Endodermal cell (in vitro differentiated cells): ENCODE measurements around the gene GALNT12. TPM values are rescaled to one million over a fixed set of nuclear protein-coding genes. Genes with fewer than 3 reads are reported as not detected.

Experiments
- DNase-seq: peaks from one replicate; pipeline ENCODE4 v3.0.0-alpha.2; 2017
- H3K27ac ChIP-seq: 2 replicates; pipeline ENCODE4 v1.5.1; 2013; ENCODE audit warnings: mild to moderate bottlenecking, low read depth, low read length, moderate library complexity
- H3K27me3 ChIP-seq: 2 replicates; pipeline ENCODE4 v1.6.1; 2013; ENCODE audit warnings: mild to moderate bottlenecking, low read length, moderate library complexity; ENCODE audit not compliant: insufficient read depth, control insufficient read depth, poor library complexity, severe bottlenecking
- H3K36me3 ChIP-seq: 2 replicates; pipeline ENCODE4 v1.7.0; 2013; ENCODE audit warnings: mild to moderate bottlenecking, low read length, moderate library complexity; ENCODE audit not compliant: control insufficient read depth, insufficient read depth
- H3K4me1 ChIP-seq: one replicate; pipeline ENCODE4 v1.7.0; 2013; ENCODE audit warnings: low read length; ENCODE audit not compliant: control insufficient read depth, insufficient read depth
- H3K4me3 ChIP-seq: 2 replicates; pipeline ENCODE4 v1.5.1; 2013; ENCODE audit warnings: mild to moderate bottlenecking, low read length, moderate library complexity
- H3K9ac ChIP-seq: 2 replicates; pipeline ENCODE4 v1.6.1; 2013; ENCODE audit warnings: mild to moderate bottlenecking, low read length, moderate library complexity; ENCODE audit not compliant: poor library complexity, severe bottlenecking; ENCODE audit errors: extremely low read depth
- H3K9me3 ChIP-seq: 2 replicates; pipeline ENCODE4 v1.6.1; 2013; ENCODE audit warnings: mild to moderate bottlenecking, low read length, moderate library complexity; ENCODE audit not compliant: control insufficient read depth
- H3K27ac Mint-ChIP-seq: 2 replicates; pipeline ENCODE4 v1.8.0; 2020; ENCODE audit warnings: mixed read lengths
- H3K27me3 Mint-ChIP-seq: 2 replicates; pipeline ENCODE4 v1.8.0; 2021; ENCODE audit warnings: mild to moderate bottlenecking, mixed read lengths; ENCODE audit not compliant: insufficient read depth
- H3K36me3 Mint-ChIP-seq: 2 replicates; pipeline ENCODE4 v1.8.0; 2020; ENCODE audit warnings: low read depth, mixed read lengths
- H3K4me1 Mint-ChIP-seq: 2 replicates; pipeline ENCODE4 v1.8.0; 2020; ENCODE audit warnings: mixed read lengths
- H3K4me3 Mint-ChIP-seq: 2 replicates; pipeline ENCODE4 v1.8.0; 2020; ENCODE audit warnings: mild to moderate bottlenecking, moderate library complexity, mixed read lengths
- H3K9me3 Mint-ChIP-seq: 2 replicates; pipeline ENCODE4 v1.8.0; 2020; ENCODE audit warnings: mild to moderate bottlenecking, mixed read lengths
- WGBS, 2 experiments: methylation state at CpG; one replicate each; pipeline versions ENCODE4 v1.1.5 to v1.1.7; 2013; ENCODE audit warnings: missing lambda C conversion rate in 2 of 2, mixed read lengths in 1 of 2; ENCODE audit not compliant: insufficient coverage in 1 of 2, insufficient read length in 1 of 2; 5-methylcytosine and 5-hydroxymethylcytosine counted together
- total RNA-seq, 2 donors: library from RNA; stranded (reverse); fragmentation: NEBNext Ultra II Directional in 1 of 2; extraction: Animal tissue kit (Norgen Biotek cat#: 25700) in 1 of 2; gene quantifications; 2 replicates in 1 of 2; 3 replicates in 1 of 2; pipeline ENCODE4 v1.2.1, GENCODE V29; 2021
- TF ChIP-seq, protein P1 (sequence below): fragments of 200-600 bp; sonication (generic); conservative IDR thresholded peaks from 2 replicates; pipeline ENCODE4 v1.5.0; 2021; ENCODE audit warnings: antibody characterized with exemption, mild to moderate bottlenecking

The GALNT12 gene
- total RNA-seq, 2 donors from 2014 or later: 24.0 to 56.3 TPM

DNA sequence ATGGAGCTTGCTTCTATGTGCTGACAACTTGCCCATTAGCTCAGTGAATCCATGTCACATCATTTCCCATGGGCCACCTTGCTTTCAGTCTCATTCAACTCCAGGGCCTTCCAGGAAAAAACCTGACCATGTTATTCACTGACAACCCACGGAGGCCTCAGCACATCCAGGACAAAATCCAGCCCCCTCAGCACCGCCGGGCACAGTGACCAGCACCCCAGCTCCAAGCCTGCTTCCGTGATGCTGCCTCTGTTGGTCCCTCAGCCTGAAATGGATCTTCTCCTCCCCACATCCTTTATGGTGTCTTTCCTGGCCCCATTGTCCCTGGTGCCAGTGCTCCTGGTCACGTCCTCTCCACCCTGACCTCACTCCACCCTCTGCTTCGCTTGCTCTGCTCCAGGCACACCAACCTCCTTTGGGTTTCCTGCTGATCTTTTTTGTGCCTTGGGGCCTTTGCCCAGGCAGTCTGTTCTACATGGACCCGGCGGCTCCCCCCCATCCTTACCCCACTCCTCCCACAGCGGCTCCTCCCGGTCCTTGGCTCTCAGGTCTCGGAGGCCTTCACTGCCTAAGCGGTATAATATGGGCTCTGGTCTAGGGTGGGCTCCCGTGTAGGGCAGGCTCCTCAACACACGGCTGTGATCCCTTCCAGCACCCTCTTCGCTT is 36.1 kb upstream of the GALNT12 start:
- no peaks in the 10 kb centered on the region for H3K9me3 Mint-ChIP-seq
- no peak overlapping the region for H3K27ac Mint-ChIP-seq
- peaks cover 71% of the 10 kb centered on the region for H3K36me3 Mint-ChIP-seq
- TF ChIP-seq, protein P1, sequence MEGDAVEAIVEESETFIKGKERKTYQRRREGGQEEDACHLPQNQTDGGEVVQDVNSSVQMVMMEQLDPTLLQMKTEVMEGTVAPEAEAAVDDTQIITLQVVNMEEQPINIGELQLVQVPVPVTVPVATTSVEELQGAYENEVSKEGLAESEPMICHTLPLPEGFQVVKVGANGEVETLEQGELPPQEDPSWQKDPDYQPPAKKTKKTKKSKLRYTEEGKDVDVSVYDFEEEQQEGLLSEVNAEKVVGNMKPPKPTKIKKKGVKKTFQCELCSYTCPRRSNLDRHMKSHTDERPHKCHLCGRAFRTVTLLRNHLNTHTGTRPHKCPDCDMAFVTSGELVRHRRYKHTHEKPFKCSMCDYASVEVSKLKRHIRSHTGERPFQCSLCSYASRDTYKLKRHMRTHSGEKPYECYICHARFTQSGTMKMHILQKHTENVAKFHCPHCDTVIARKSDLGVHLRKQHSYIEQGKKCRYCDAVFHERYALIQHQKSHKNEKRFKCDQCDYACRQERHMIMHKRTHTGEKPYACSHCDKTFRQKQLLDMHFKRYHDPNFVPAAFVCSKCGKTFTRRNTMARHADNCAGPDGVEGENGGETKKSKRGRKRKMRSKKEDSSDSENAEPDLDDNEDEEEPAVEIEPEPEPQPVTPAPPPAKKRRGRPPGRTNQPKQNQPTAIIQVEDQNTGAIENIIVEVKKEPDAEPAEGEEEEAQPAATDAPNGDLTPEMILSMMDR: no peak
- Histone ChIP-seq H3K4me3 (no peak overlapping the region), H3K27me3 (no peaks in the 10 kb centered on the region), H3K9me3 (no peaks in the 10 kb centered on the region), H3K27ac (no peak overlapping the region), H3K9ac (no peak overlapping the region), H3K36me3 (peaks cover 37% of the 10 kb centered on the region), H3K4me1 (no peaks in the 10 kb centered on the region)
- DNase-seq: no peak
- H3K4me3 Mint-ChIP-seq: no peak overlapping the region
- peaks cover 2% of the 10 kb centered on the region for H3K4me1 Mint-ChIP-seq
- WGBS, 2 experiments: 91 to 97% methylated on average over 10 to 15 of the region's 15 CpGs
- no peaks in the 10 kb centered on the region for H3K27me3 Mint-ChIP-seq

DNA sequence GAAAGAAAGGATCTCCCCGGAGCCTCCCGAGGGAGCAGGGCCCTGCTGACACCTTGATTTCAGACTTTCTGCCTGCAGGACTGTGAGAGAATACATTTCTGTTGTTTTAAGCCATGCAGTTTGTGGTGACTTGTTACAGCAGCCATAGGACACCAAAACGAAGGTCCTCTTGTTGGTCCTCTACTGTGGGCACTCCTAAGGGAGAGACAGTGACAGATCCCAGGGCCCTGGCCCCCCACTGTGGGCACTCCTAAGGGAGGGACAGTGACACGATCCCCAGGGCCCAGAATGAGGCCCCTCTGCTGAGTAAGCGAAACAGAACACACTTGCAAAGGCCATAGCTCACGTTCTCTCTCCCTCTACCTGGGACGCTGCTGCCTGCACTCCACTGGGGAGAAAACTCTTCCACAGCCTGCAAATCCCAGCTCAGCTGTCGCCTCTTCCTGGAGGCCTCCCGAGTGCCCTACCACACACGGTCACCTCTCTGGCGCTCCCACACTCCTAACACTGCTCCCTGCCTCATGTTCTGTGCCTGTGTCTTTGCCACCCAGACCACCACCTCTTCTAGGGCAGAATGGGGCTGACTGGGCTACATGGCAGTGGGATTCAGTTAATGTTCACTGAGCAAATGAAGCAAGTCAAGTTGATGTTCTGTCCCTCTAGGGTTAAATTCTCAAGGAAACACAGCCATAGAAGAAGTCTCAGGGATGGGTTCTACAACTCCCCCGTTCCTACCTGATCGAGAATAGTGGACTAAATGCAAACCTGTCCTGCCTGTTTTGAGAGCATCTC is 34.9 kb upstream of the GALNT12 start:
- no peak overlapping the region for H3K27ac ChIP-seq
- no peaks in the 10 kb centered on the region for H3K27me3 ChIP-seq
- TF ChIP-seq, protein P1: no peak
- no peak overlapping the region for H3K9ac ChIP-seq
- Mint-ChIP-seq H3K4me3 (no peak overlapping the region), H3K36me3 (peaks cover 65% of the 10 kb centered on the region), H3K4me1 (peaks cover 2% of the 10 kb centered on the region), H3K27me3 (no peaks in the 10 kb centered on the region), H3K9me3 (no peaks in the 10 kb centered on the region), H3K27ac (no peak overlapping the region)
- H3K4me1 ChIP-seq: no peaks in the 10 kb centered on the region
- no peaks in the 10 kb centered on the region for H3K9me3 ChIP-seq
- H3K4me3 ChIP-seq: no peak overlapping the region
- peaks cover 41% of the 10 kb centered on the region for H3K36me3 ChIP-seq
- DNase-seq: no peak
- 86 to 95% methylated on average over 7 to 13 of the region's 13 CpGs for WGBS, 2 experiments

DNA sequence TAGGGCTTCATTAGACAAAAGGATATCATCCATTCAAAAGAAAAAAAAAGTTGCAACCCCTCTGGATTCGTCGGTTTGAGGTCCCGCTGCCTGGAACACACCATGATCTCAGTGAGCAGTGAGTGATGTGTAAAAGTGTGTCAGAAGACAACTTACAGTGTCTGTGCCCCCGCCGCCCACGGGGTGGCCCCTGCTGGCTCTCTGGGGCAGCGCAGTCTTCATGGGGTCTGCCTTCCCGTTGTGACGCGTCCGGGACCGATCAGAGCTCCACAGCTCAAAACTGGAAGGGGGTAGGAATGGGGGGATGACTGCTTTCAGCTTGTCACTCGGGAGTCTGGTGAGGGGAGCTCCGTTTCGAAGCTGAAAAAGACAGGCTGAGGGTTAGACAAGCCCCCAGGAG is 33.7 kb upstream of the GALNT12 start:
- H3K4me1 ChIP-seq: no peaks in the 10 kb centered on the region
- peaks cover 39% of the 10 kb centered on the region for H3K36me3 ChIP-seq
- H3K9ac ChIP-seq: no peak overlapping the region
- no peak for DNase-seq
- peaks cover 2% of the 10 kb centered on the region for H3K4me1 Mint-ChIP-seq
- H3K27me3 ChIP-seq: no peaks in the 10 kb centered on the region
- H3K9me3 Mint-ChIP-seq: no peaks in the 10 kb centered on the region
- H3K4me3 ChIP-seq: no peak overlapping the region
- H3K27me3 Mint-ChIP-seq: no peaks in the 10 kb centered on the region
- no peak overlapping the region for H3K4me3 Mint-ChIP-seq
- no peak overlapping the region for H3K27ac Mint-ChIP-seq
- no peak overlapping the region for H3K27ac ChIP-seq
- peaks cover 61% of the 10 kb centered on the region for H3K36me3 Mint-ChIP-seq
- TF ChIP-seq, protein P1: peak; percentile 43
- WGBS, 2 experiments: 90 to 94% methylated on average over 6 to 15 of the region's 15 CpGs
- H3K9me3 ChIP-seq: no peaks in the 10 kb centered on the region
